22Rv1 (cell line): ENCODE results near the gene CCL21.

Source experiments
- ZFX ChIP-seq: fragments of 450-650 bp; IDR thresholded peaks from 2 replicates; pipeline ENCODE4 v1.6.1; 2017; ENCODE audit warnings: antibody characterized with exemption, borderline replicate concordance
- TF ChIP-seq, protein P1 (sequence below): fragments of 450-650 bp; IDR thresholded peaks from 2 replicates; pipeline ENCODE4 v1.5.1; 2017; ENCODE audit warnings: mild to moderate bottlenecking

DNA sequence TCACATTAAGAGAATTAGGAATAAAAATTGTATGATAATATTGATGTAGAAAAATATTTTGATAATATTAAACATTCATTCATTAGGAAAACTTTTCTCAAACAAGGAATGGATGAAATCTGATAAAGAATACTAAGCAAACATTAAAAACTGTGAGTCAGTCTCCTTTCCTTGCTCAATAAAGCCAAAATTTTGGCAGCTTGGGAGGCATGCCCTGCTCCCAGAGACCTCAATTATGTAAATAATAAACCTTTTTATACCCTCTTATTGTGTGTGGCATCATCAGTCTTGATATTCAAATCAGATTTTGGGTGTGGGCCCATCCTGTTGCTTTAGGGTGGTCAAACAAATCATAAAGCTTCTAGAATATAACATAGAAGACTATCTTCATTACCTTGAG is 36.6 kb upstream of the CCL21 start:
- no peak for TF ChIP-seq ZFX
- TF ChIP-seq, protein P1, sequence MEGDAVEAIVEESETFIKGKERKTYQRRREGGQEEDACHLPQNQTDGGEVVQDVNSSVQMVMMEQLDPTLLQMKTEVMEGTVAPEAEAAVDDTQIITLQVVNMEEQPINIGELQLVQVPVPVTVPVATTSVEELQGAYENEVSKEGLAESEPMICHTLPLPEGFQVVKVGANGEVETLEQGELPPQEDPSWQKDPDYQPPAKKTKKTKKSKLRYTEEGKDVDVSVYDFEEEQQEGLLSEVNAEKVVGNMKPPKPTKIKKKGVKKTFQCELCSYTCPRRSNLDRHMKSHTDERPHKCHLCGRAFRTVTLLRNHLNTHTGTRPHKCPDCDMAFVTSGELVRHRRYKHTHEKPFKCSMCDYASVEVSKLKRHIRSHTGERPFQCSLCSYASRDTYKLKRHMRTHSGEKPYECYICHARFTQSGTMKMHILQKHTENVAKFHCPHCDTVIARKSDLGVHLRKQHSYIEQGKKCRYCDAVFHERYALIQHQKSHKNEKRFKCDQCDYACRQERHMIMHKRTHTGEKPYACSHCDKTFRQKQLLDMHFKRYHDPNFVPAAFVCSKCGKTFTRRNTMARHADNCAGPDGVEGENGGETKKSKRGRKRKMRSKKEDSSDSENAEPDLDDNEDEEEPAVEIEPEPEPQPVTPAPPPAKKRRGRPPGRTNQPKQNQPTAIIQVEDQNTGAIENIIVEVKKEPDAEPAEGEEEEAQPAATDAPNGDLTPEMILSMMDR, result no peak
